Heart left ventricle (tissue), 16 donors: ENCODE results near the gene SEC14L3. TPM values are rescaled to one million over a fixed set of nuclear protein-coding genes. Genes with fewer than 3 reads are reported as not detected.
"Not testable (repeated sequence)": the region's sequence is repeated elsewhere in the genome, so short reads cannot be mapped to it uniquely, and the experiment has no call there.

Experiments used
- ATAC-seq, 4 donors: fragments of 200-7000 bp; cut with Tn5 transposase; one replicate each; pipeline ENCODE4 v1.9.1; 2020 to 2022; ENCODE audit warnings: moderate library complexity in 4 of 4, mild to moderate bottlenecking in 3 of 4, moderate number of reproducible peaks in 1 of 4
- DNase-seq, 5 donors: peaks; one replicate each; pipeline ENCODE4 v3.0.0-alpha.2; 2020
- H3K27ac ChIP-seq, 12 donors: fragments of 200-600 bp; sonication (generic) in 4 of 12; one replicate each; pipeline versions ENCODE4 v1.5.0 to v1.8.0; 2016 to 2022; ENCODE audit warnings: mild to moderate bottlenecking in 2 of 12
- H3K27me3 ChIP-seq, 9 donors: fragments of 200-600 bp; sonication (generic) in 2 of 9; one replicate each; pipeline versions ENCODE4 v1.5.1 to v1.8.0; 2016 to 2022; ENCODE audit warnings: mild to moderate bottlenecking in 3 of 9
- H3K36me3 ChIP-seq, 9 donors: fragments of 200-600 bp; sonication (generic) in 2 of 9; one replicate each; pipeline versions ENCODE4 v1.5.0 to v1.8.0; 2018 to 2022; ENCODE audit warnings: mild to moderate bottlenecking in 2 of 9
- H3K4me1 ChIP-seq, 12 donors: fragments of 200-600 bp; sonication (generic) in 4 of 12; one replicate each; pipeline versions ENCODE4 v1.5.0 to v1.8.0; 2016 to 2022; ENCODE audit warnings: mild to moderate bottlenecking in 3 of 12
- H3K4me3 ChIP-seq, 12 donors: fragments of 200-600 bp; sonication (generic) in 4 of 12; one replicate each; pipeline versions ENCODE4 v1.5.0 to v1.8.0; 2017 to 2022; ENCODE audit warnings: mild to moderate bottlenecking in 9 of 12, moderate library complexity in 4 of 12
- H3K9me3 ChIP-seq, 12 donors: fragments of 200-600 bp; sonication (generic) in 4 of 12; one replicate each; pipeline versions ENCODE4 v1.5.0 to v1.8.0; 2016 to 2022; ENCODE audit warnings: mild to moderate bottlenecking in 1 of 12
- POLR2A ChIP-seq, 2 donors: fragments of 450-650 bp; IDR thresholded peaks; one replicate each; pipeline ENCODE4 v1.6.1; 2017; ENCODE audit warnings: antibody characterized with exemption in 2 of 2, mild to moderate bottlenecking in 2 of 2, moderate library complexity in 2 of 2
- WGBS, 4 donors: extraction: QIAGEN DNeasy Blood & Tissue Kit in 2 of 4; methylation state at CpG; one replicate each; pipeline versions ENCODE4 v1.1.5 to v1.1.7; 2013 to 2018; 5-methylcytosine and 5-hydroxymethylcytosine counted together
- intact Hi-C, 10 donors: fragments of 100-400 bp; cut with DNase I; formaldehyde crosslinking; loops; one replicate each; pipeline versions ENCODE4 v1.11.1 to v1.14.2; 2022
- polyA plus RNA-seq, 2 donors: library from polyadenylated mRNA; stranded (reverse); fragments of 200-250 nt; gene quantifications; one replicate each; pipeline ENCODE4 v1.2.3, GENCODE V29; 2013
- total RNA-seq, 9 donors: library from RNA; depleted of rRNA in 2 of 9; stranded (reverse); fragments of >200 nt in 2 of 9; fragmentation: NEBNext Ultra II Directional in 3 of 9; extraction: Animal tissue kit (Norgen Biotek cat#: 25700) in 3 of 9; gene quantifications; one replicate each; pipeline versions ENCODE4 v1.1.0 to v1.2.4, GENCODE V29; 2016 to 2023
- TF ChIP-seq, protein P1 (sequence below), 12 donors: fragments of 200-600 bp; sonication (generic) in 4 of 12; IDR thresholded peaks; one replicate each; pipeline versions ENCODE4 v1.5.0 to v1.8.0; 2018 to 2022; ENCODE audit warnings: antibody characterized with exemption in 12 of 12, mild to moderate bottlenecking in 5 of 12
- donor health status: ischemic (EF 13 %, LVEDD 7.1; RV severe dilation, severe dysfunction).
- donor health status: healthy with polysubstance abuse.
- donor health status: DM: no; HTN: yes; CAD: no.
- donor health status: DM: no; HTN: no; CAD: no.
- donor health status: ischemic (EF 25% LVEDD 6.9; RV normal size, moderate dysfunction).
- donor health status: ischemic (EF 25% LVEDD 5.7; RV mildly dilated, moderate dysfunction).
- donor health status: healthy.
- donor health status: DM: yes; HTN: yes; CAD: no.
- donor health status: ischemic (EF 35%, LVEDD 5.7; RV mildly dilated, moderate dysfunction).
- donor health status: nonischemic (EF 11% LVEDD 7.7; RV severe dilation, severe dysfunction).
- donor health status: DM: yes; HTN: yes; CAD: no.
- donor health status: PGD.
- donor health status: ischemic (EF 29% LVEDD 5.4; RV normal size, mild dysfunction).
- donor health status: nonischemic (EF 23%, LVEDD 6.1; RV moderate dilation, normal function).

The SEC14L3 gene
- total and polyA plus RNA-seq, 11 donors: not detected

DNA sequence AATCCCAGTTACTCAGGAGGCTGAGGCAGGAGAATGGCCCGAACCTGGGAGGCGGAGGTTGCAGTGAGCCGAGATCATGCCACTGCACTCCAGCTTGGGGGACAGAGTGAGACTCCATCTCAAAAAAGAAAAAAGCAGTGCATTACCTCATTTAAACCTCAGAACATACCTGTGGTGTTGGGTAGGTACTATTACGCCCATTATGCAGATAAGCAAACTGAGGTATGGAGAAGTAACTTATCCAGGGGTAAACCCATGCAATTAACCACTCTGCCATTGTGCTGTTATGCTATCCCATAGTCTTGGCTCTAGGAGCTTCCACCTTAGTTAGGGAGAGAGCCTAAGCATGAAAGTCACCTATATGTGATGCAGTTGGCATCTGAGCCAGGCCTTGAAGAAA is 2.3 kb upstream of the SEC14L3 start:
- WGBS, 4 donors: 89 to 97% (median 92%) methylated on average over 4 of the region's 4 CpGs
- Histone ChIP-seq H3K9me3 (no peaks in the 10 kb centered on the region), H3K4me3 (no peak overlapping the region), H3K36me3 (no peaks in the 10 kb centered on the region), H3K4me1 (no peaks in the 10 kb centered on the region), H3K27me3 (peaks cover 0 to 34% (median 9%) of the 10 kb centered on the region in 9 donors), H3K27ac (no peak overlapping the region)
- ATAC-seq (no peak), DNase-seq (no peak)
- intact Hi-C loops: no loop called here
- TF ChIP-seq, protein P1, sequence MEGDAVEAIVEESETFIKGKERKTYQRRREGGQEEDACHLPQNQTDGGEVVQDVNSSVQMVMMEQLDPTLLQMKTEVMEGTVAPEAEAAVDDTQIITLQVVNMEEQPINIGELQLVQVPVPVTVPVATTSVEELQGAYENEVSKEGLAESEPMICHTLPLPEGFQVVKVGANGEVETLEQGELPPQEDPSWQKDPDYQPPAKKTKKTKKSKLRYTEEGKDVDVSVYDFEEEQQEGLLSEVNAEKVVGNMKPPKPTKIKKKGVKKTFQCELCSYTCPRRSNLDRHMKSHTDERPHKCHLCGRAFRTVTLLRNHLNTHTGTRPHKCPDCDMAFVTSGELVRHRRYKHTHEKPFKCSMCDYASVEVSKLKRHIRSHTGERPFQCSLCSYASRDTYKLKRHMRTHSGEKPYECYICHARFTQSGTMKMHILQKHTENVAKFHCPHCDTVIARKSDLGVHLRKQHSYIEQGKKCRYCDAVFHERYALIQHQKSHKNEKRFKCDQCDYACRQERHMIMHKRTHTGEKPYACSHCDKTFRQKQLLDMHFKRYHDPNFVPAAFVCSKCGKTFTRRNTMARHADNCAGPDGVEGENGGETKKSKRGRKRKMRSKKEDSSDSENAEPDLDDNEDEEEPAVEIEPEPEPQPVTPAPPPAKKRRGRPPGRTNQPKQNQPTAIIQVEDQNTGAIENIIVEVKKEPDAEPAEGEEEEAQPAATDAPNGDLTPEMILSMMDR (IDR thresholded peaks at IDR 0.05): no peak
- no peak for TF ChIP-seq POLR2A (IDR thresholded peaks at IDR 0.05)

- Histone ChIP-seq H3K27me3 (peaks cover 0 to 34% (median 9%) of the 10 kb centered on the region in 9 donors), H3K4me1 (no peaks in the 10 kb centered on the region), H3K36me3 (no peaks in the 10 kb centered on the region), H3K4me3 (no peak overlapping the region), H3K9me3 (no peaks in the 10 kb centered on the region), H3K27ac (no peak overlapping the region)
- TF ChIP-seq, protein P1 (IDR thresholded peaks at IDR 0.05): no peak
- TF ChIP-seq POLR2A (IDR thresholded peaks at IDR 0.05): no peak
- ATAC-seq (no peak), DNase-seq (no peak)
- intact Hi-C loops: no loop called here
- 67 to 74% (median 72%) methylated on average over 4 of the region's 4 CpGs for WGBS, 4 donors
These were observed 1.3 kb upstream of the SEC14L3 start for GRCh38 chr22:30472994-30473720.

GRCh38 chr22:30470655-30471054 is 1.2 kb downstream of the SEC14L3 start:
- no peak for ATAC-seq
- H3K36me3 ChIP-seq: no peaks in the 10 kb centered on the region
- peaks cover 0 to 34% (median 9%) of the 10 kb centered on the region in 9 donors for H3K27me3 ChIP-seq
- intact Hi-C loops: no loop called here
- no peak overlapping the region for H3K4me3 ChIP-seq
- no peaks in the 10 kb centered on the region for H3K4me1 ChIP-seq
- no peak for DNase-seq
- H3K27ac ChIP-seq: no peak overlapping the region
- H3K9me3 ChIP-seq: no peaks in the 10 kb centered on the region
- TF ChIP-seq POLR2A (IDR thresholded peaks at IDR 0.05): no peak
- TF ChIP-seq, protein P1 (IDR thresholded peaks at IDR 0.05): no peak
- 84 to 89% (median 86%) methylated on average over 2 of the region's 2 CpGs for WGBS, 4 donors

DNA sequence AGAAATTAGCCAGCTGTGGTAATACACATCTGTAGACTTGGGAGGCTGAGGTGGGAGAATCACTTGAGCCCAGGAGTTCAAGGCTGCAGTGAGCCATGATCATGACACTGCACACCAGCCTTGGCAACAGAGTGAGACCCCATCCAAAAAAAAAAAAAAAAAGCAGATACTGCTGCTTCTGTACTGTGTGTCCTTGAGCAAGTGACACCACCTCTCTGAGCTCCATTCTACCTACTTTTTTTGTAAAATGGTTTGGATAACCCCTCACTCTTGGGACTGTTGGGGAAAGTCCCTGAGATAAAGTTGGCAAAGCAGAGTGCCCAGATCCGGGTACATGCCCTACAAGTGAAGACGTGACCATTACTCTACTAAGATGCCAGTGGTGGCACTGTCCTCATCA is 2.7 kb downstream of the SEC14L3 start:
- intact Hi-C loops: no loop called here
- TF ChIP-seq, protein P1 (IDR thresholded peaks at IDR 0.05): no peak
- TF ChIP-seq POLR2A (IDR thresholded peaks at IDR 0.05): no peak
- Histone ChIP-seq H3K4me3 (no peak overlapping the region), H3K9me3 (no peaks in the 10 kb centered on the region), H3K36me3 (no peaks in the 10 kb centered on the region), H3K27ac (no peak overlapping the region), H3K4me1 (no peaks in the 10 kb centered on the region), H3K27me3 (peaks cover 0 to 26% (median 7%) of the 10 kb centered on the region in 9 donors)
- 31 to 74% (median 39%) methylated on average over 2 of the region's 2 CpGs for WGBS, 4 donors
- DNase-seq (no peak), ATAC-seq (no peak)

- H3K9me3 ChIP-seq, intact Hi-C loops, H3K27me3 ChIP-seq, H3K4me3 ChIP-seq, H3K27ac ChIP-seq, H3K4me1 ChIP-seq, DNase-seq, H3K36me3 ChIP-seq, ATAC-seq: not testable (repeated sequence)
- 83 to 90% (median 84%) methylated on average over 6 of the region's 6 CpGs for WGBS, 4 donors
These were observed 11.3 kb downstream of the SEC14L3 start for GRCh38 chr22:30460555-30460954.
